GM18907 (cell line): ENCODE data around the gene PLPP4.

Source experiments
- ATAC-seq: cut with Tn5 transposase; IDR thresholded peaks from one replicate; pipeline ENCODE4 v1.9.1; 2021; ENCODE audit warnings: mild to moderate bottlenecking, moderate library complexity; ENCODE audit not compliant: unreplicated experiment

PLPP4 gene

GRCh38 chr10:120606051-120606764 is 149.2 kb downstream of the PLPP4 start:
- peak; percentile 74 for ATAC-seq

- peak; percentile 20 for ATAC-seq
Measured at GRCh38 chr10:120607016-120607709, 150.1 kb downstream of the PLPP4 start.

- ATAC-seq = peak; percentile 45
Measured at GRCh38 chr10:120607710-120608703, 151.0 kb downstream of the PLPP4 start.

GRCh38 chr10:120609006-120609405 is 152.0 kb downstream of the PLPP4 start:
- ATAC-seq = no peak

GRCh38 chr10:120610791-120611190 is 153.8 kb downstream of the PLPP4 start:
- ATAC-seq = no peak

- ATAC-seq = no peak
Measured at GRCh38 chr10:120612756-120613155, 155.7 kb downstream of the PLPP4 start.

- ATAC-seq = no peak
Measured at GRCh38 chr10:120613180-120613579, 156.2 kb downstream of the PLPP4 start.

- ATAC-seq = no peak
Measured at GRCh38 chr10:120614680-120615079, 157.7 kb downstream of the PLPP4 start.

- ATAC-seq = no peak
Measured at GRCh38 chr10:120616311-120616911, 159.4 kb downstream of the PLPP4 start.

GRCh38 chr10:120628197-120628596 is 171.2 kb downstream of the PLPP4 start:
- ATAC-seq = no peak

GRCh38 chr10:120630266-120630665 is 173.2 kb downstream of the PLPP4 start:
- no peak for ATAC-seq

- no peak for ATAC-seq
Measured at GRCh38 chr10:120632047-120632446, 175.0 kb downstream of the PLPP4 start.

GRCh38 chr10:120632942-120633341 is 175.9 kb downstream of the PLPP4 start:
- no peak for ATAC-seq

GRCh38 chr10:120634659-120635058 is 177.6 kb downstream of the PLPP4 start:
- ATAC-seq = no peak
